Measurements from ENCODE around the gene TLL1.

DNA sequence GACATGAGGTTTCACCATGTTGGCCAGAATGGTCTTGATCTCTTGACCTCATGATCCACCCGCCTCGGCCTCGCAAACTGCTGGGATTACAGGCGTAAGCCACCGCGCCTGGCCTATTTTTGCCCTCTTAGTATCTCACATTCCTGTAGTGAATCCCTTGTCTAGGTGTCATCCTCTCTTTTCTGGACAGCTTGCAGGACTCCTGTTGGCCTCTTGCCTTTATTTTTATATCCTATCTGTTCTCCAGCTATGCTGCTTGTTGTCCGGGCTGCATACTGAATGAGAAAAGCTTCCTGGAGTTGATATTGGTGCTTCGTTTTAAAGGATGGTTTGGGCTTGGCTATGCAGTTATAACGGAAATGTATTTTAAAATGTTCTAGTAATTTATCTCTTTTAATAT, 148.6 kb downstream of the TLL1 start:
- no peak for TF ChIP-seq POLR2A (IDR thresholded peaks at IDR 0.05)
- TF ChIP-seq, protein P1, sequence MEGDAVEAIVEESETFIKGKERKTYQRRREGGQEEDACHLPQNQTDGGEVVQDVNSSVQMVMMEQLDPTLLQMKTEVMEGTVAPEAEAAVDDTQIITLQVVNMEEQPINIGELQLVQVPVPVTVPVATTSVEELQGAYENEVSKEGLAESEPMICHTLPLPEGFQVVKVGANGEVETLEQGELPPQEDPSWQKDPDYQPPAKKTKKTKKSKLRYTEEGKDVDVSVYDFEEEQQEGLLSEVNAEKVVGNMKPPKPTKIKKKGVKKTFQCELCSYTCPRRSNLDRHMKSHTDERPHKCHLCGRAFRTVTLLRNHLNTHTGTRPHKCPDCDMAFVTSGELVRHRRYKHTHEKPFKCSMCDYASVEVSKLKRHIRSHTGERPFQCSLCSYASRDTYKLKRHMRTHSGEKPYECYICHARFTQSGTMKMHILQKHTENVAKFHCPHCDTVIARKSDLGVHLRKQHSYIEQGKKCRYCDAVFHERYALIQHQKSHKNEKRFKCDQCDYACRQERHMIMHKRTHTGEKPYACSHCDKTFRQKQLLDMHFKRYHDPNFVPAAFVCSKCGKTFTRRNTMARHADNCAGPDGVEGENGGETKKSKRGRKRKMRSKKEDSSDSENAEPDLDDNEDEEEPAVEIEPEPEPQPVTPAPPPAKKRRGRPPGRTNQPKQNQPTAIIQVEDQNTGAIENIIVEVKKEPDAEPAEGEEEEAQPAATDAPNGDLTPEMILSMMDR (IDR thresholded peaks at IDR 0.05): no peak

Data from esophagus squamous epithelium (tissue), 4 donors.